HCT116 (cell line): ENCODE results near the gene NDUFA8.

ENCODE experiments used
- CEBPB ChIP-seq: IDR thresholded peaks from 2 replicates; pipeline ENCODE4 v1.6.1; 2012; ENCODE audit warnings: low read depth
- JUND ChIP-seq: IDR thresholded peaks from 2 replicates; pipeline ENCODE4 v1.6.1; 2012
- POLR2A ChIP-seq: IDR thresholded peaks from 2 replicates; pipeline ENCODE4 v1.7.0; 2011; ENCODE audit warnings: borderline replicate concordance; ENCODE audit not compliant: insufficient read depth, insufficient read length; ENCODE audit errors: extremely low read depth
- POLR2AphosphoS5 ChIP-seq: IDR thresholded peaks from 2 replicates; pipeline ENCODE4 v1.6.1; 2011; ENCODE audit warnings: mild to moderate bottlenecking, low read depth, low read length, moderate library complexity
- SIN3A ChIP-seq: IDR thresholded peaks from 2 replicates; pipeline ENCODE4 v1.6.1; 2012; ENCODE audit warnings: low read depth
- SRF ChIP-seq: IDR thresholded peaks from 2 replicates; pipeline ENCODE4 v1.6.1; 2012; ENCODE audit warnings: low read depth
- YY1 ChIP-seq: IDR thresholded peaks from 2 replicates; pipeline ENCODE4 v1.6.1; 2011; ENCODE audit warnings: low read length, low read depth, moderate library complexity, mild to moderate bottlenecking; ENCODE audit not compliant: insufficient replicate concordance; ENCODE audit errors: extremely low read depth
- TF ChIP-seq, protein P1 (sequence below), 3 experiments: fragments of 200-600 bp in 1 of 3; sonication (generic) in 1 of 3; IDR thresholded peaks in 2 of 3; conservative IDR thresholded peaks in 1 of 3; 2 replicates each; pipeline ENCODE4 v1.5.1; 2012 to 2017; ENCODE audit warnings: low read depth in 2 of 3, low read length in 2 of 3, antibody characterized with exemption in 1 of 3, borderline replicate concordance in 1 of 3, control low read depth in 1 of 3, mild to moderate bottlenecking in 1 of 3, mixed read lengths in 1 of 3, mixed run types in 1 of 3, moderate library complexity in 1 of 3; ENCODE audit not compliant: insufficient read depth in 1 of 3

DNA sequence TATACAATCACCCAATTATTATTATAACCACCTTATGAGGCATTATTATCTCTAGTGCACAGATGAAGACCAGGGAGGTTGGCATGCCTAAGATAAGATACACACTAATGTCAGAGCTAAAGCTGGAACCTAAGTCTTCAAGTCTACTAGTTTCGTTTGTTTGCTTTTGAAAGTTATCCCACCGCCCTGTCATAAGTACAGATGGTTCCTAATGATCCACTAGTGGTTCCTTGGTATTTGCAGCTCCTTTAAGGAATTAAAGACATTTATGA lies 14.1 kb downstream of the NDUFA8 start:
- TF ChIP-seq, protein P1, sequence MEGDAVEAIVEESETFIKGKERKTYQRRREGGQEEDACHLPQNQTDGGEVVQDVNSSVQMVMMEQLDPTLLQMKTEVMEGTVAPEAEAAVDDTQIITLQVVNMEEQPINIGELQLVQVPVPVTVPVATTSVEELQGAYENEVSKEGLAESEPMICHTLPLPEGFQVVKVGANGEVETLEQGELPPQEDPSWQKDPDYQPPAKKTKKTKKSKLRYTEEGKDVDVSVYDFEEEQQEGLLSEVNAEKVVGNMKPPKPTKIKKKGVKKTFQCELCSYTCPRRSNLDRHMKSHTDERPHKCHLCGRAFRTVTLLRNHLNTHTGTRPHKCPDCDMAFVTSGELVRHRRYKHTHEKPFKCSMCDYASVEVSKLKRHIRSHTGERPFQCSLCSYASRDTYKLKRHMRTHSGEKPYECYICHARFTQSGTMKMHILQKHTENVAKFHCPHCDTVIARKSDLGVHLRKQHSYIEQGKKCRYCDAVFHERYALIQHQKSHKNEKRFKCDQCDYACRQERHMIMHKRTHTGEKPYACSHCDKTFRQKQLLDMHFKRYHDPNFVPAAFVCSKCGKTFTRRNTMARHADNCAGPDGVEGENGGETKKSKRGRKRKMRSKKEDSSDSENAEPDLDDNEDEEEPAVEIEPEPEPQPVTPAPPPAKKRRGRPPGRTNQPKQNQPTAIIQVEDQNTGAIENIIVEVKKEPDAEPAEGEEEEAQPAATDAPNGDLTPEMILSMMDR (IDR thresholded peaks at IDR 0.05 in 2 of 3, conservative IDR thresholded peaks at IDR 0.05 in 1 of 3; ENCODE audit: borderline replicate concordance in 1 of 3, insufficient read depth in 1 of 3, low read depth in 2 of 3, low read length in 2 of 3) = no peak
- TF ChIP-seq YY1 (no peak), SRF (no peak), POLR2A (no peak), CEBPB (no peak), SIN3A (no peak), POLR2AphosphoS5 (no peak), JUND (no peak)
